H1 (cell line): Measurements from ENCODE around the gene RIMBP2. TPM values are rescaled to one million over a fixed set of nuclear protein-coding genes. Genes with fewer than 3 reads are reported as not detected.

ENCODE experiments used
- CTCF ChIA-PET: fragments of 300-600 bp; sonication (Branson Sonifier 250); formaldehyde crosslinking; loops from one replicate; lab custom pipeline; 2021; ENCODE audit not compliant: partially characterized antibody; lab: Charles Lee
- POLR2A ChIA-PET: fragments of 300-600 bp; sonication (Branson Sonifier 250); formaldehyde crosslinking; loops from one replicate; lab custom pipeline; 2021; ENCODE audit warnings: inconsistent platforms; ENCODE audit not compliant: partially characterized antibody; lab: Charles Lee
- DNase-seq, 2 experiments: peaks; one replicate each; pipeline versions ENCODE4 v3.0.0 to v3.0.0-alpha.2; 2010 to 2022; ENCODE audit warnings: low spot score in 2 of 2, low read depth in 1 of 2, mixed read lengths in 1 of 2
- FAIRE-seq: peaks from 2 replicates; lab custom pipeline; 2011; peaks lifted over from hg19 to GRCh38; lab: Jason Lieb, UNC
- H2AFZ ChIP-seq: 2 replicates; pipeline ENCODE4 v1.8.1; 2012; ENCODE audit warnings: low read length, inconsistent platforms
- H2AK5ac ChIP-seq: 2 replicates; pipeline ENCODE4 v1.6.1; 2013; ENCODE audit warnings: low read depth, low read length
- H2BK120ac ChIP-seq: replicated peaks from 2 replicates; pipeline ENCODE3; 2013; ENCODE audit warnings: low read depth, low read length, inconsistent platforms
- H2BK12ac ChIP-seq: 2 replicates; pipeline ENCODE4 v1.6.1; 2013; ENCODE audit warnings: low read depth, low read length
- H2BK15ac ChIP-seq: 2 replicates; pipeline ENCODE4 v1.6.1; 2013; ENCODE audit warnings: low read length
- H2BK20ac ChIP-seq: 2 replicates; pipeline ENCODE4 v1.6.1; 2013; ENCODE audit warnings: low read length
- H2BK5ac ChIP-seq: 2 replicates; pipeline ENCODE4 v1.6.1; 2013; ENCODE audit warnings: low read depth, low read length
- H3K14ac ChIP-seq: 2 replicates; pipeline ENCODE4 v1.6.1; 2013; ENCODE audit warnings: inconsistent platforms; ENCODE audit not compliant: insufficient read length
- H3K18ac ChIP-seq: 2 replicates; pipeline ENCODE4 v1.6.1; 2013; ENCODE audit warnings: low read length; ENCODE audit errors: extremely low read depth
- H3K23ac ChIP-seq: 2 replicates; pipeline ENCODE4 v1.6.1; 2013; ENCODE audit warnings: inconsistent platforms; ENCODE audit not compliant: insufficient read length
- H3K23me2 ChIP-seq: 2 replicates; pipeline ENCODE4 v1.6.1; 2013; ENCODE audit warnings: low read depth, low read length
- H3K27ac ChIP-seq: 2 replicates; pipeline ENCODE4 v1.6.1; 2011; ENCODE audit warnings: low read depth, low read length, inconsistent platforms
- H3K27me3 ChIP-seq, 4 experiments: replicated peaks in 1 of 4; 1 replicate in 1 of 4; 2 replicates in 3 of 4; pipeline versions ENCODE4 v1.6.1 to v1.8.1; 2011 to 2013; ENCODE audit warnings: low read length in 3 of 4, mild to moderate bottlenecking in 3 of 4, inconsistent platforms in 2 of 4, mixed read lengths in 2 of 4, moderate library complexity in 1 of 4; ENCODE audit not compliant: control insufficient read depth in 3 of 4, insufficient read depth in 3 of 4; ENCODE audit errors: extremely low read depth in 1 of 4
- H3K36me3 ChIP-seq, 4 experiments: 2 replicates each; pipeline versions ENCODE4 v1.6.1 to v1.8.1; 2011 to 2013; ENCODE audit warnings: mild to moderate bottlenecking in 4 of 4, low read length in 3 of 4, moderate library complexity in 2 of 4, control low read depth in 1 of 4, inconsistent platforms in 1 of 4; ENCODE audit not compliant: insufficient read depth in 4 of 4, control insufficient read depth in 2 of 4
- H3K4ac ChIP-seq: replicated peaks from 2 replicates; pipeline ENCODE3; 2013; ENCODE audit warnings: low read length, low read depth, mixed read lengths, inconsistent platforms; ENCODE audit not compliant: insufficient read length
- H3K4me1 ChIP-seq, 4 experiments: replicated peaks in 1 of 4; 1 replicate in 1 of 4; 2 replicates in 3 of 4; pipeline versions ENCODE4 v1.6.1 to v1.8.1; 2011 to 2013; ENCODE audit warnings: low read length in 3 of 4, inconsistent platforms in 2 of 4, mixed read lengths in 1 of 4; ENCODE audit not compliant: insufficient read depth in 4 of 4, control insufficient read depth in 3 of 4
- H3K4me2 ChIP-seq, 2 experiments: 2 replicates each; pipeline versions ENCODE4 v1.6.1 to v1.8.1; 2011 to 2013; ENCODE audit warnings: low read depth in 2 of 2, low read length in 2 of 2, control low read depth in 1 of 2, inconsistent platforms in 1 of 2, mild to moderate bottlenecking in 1 of 2; ENCODE audit not compliant: insufficient read depth in 1 of 2
- H3K4me3 ChIP-seq, 4 experiments: fragments of 200-600, 300-600 bp in 1 of 4; sonication (generic), shearing (Covaris generic), sonication (Bioruptor Twin) in 1 of 4; 2 replicates each; pipeline versions ENCODE4 v1.5.1 to v1.8.1; 2011 to 2016; ENCODE audit warnings: low read length in 4 of 4, low read depth in 3 of 4, control low read depth in 2 of 4, inconsistent platforms in 2 of 4, mild to moderate bottlenecking in 2 of 4, mixed read lengths in 1 of 4, moderate library complexity in 1 of 4; ENCODE audit not compliant: insufficient read depth in 2 of 4; ENCODE audit errors: extremely low read depth in 1 of 4
- H3K56ac ChIP-seq: replicated peaks from 2 replicates; pipeline ENCODE3; 2013; ENCODE audit warnings: low read depth, mild to moderate bottlenecking, mixed read lengths, low read length, inconsistent platforms; ENCODE audit not compliant: insufficient read length
- H3K79me1 ChIP-seq: 2 replicates; pipeline ENCODE4 v1.6.1; 2013; ENCODE audit warnings: low read depth, low read length, control low read depth
- H3K79me2 ChIP-seq, 2 experiments: 2 replicates each; pipeline versions ENCODE4 v1.6.1 to v1.8.1; 2012 to 2013; ENCODE audit warnings: low read length in 2 of 2, mild to moderate bottlenecking in 2 of 2, inconsistent platforms in 1 of 2; ENCODE audit not compliant: insufficient read depth in 2 of 2, control insufficient read depth in 1 of 2
- H3K9ac ChIP-seq, 4 experiments: replicated peaks in 1 of 4; 1 replicate in 1 of 4; 2 replicates in 3 of 4; pipeline versions ENCODE4 v1.6.1 to v1.8.1; 2011 to 2013; ENCODE audit warnings: low read depth in 3 of 4, low read length in 3 of 4, control low read depth in 2 of 4, mild to moderate bottlenecking in 2 of 4, moderate library complexity in 2 of 4, inconsistent platforms in 1 of 4; ENCODE audit errors: extremely low read depth in 1 of 4
- H3K9me3 ChIP-seq, 2 experiments: 2 replicates each; pipeline versions ENCODE4 v1.6.1 to v1.8.1; 2012 to 2013; ENCODE audit warnings: mild to moderate bottlenecking in 2 of 2, moderate library complexity in 2 of 2, control low read depth in 1 of 2, inconsistent platforms in 1 of 2, low read depth in 1 of 2, low read length in 1 of 2, mixed read lengths in 1 of 2; ENCODE audit not compliant: insufficient read depth in 2 of 2
- H4K20me1 ChIP-seq, 2 experiments: replicated peaks in 1 of 2; 2 replicates each; pipeline versions ENCODE3 to v1.8.1; 2011 to 2013; ENCODE audit warnings: inconsistent platforms in 2 of 2, low read length in 2 of 2, mild to moderate bottlenecking in 1 of 2; ENCODE audit not compliant: insufficient read depth in 2 of 2, control insufficient read depth in 1 of 2
- H4K5ac ChIP-seq: 2 replicates; pipeline ENCODE4 v1.6.1; 2013; ENCODE audit warnings: low read length, low read depth, mixed read lengths, inconsistent platforms; ENCODE audit not compliant: insufficient read length
- H4K8ac ChIP-seq: 2 replicates; pipeline ENCODE4 v1.8.0; 2013; ENCODE audit warnings: mild to moderate bottlenecking, moderate library complexity, low read length, inconsistent platforms; ENCODE audit not compliant: insufficient read depth; ENCODE audit errors: extremely low read depth
- H4K91ac ChIP-seq: replicated peaks from 2 replicates; pipeline ENCODE3; 2013; ENCODE audit warnings: low read length, mixed read lengths, inconsistent platforms; ENCODE audit not compliant: insufficient read length
- BCL11A ChIP-seq, 2 experiments: IDR thresholded peaks; one replicate each; pipeline ENCODE4 v1.6.1; 2011; ENCODE audit warnings: low read depth in 2 of 2, low read length in 2 of 2, mild to moderate bottlenecking in 2 of 2
- CBX5 ChIP-seq: fragments of 300-800, 300-1000 bp; sonication (generic); IDR thresholded peaks from 2 replicates; pipeline ENCODE4 v1.7.1; 2016; ENCODE audit warnings: antibody characterized with exemption, low read length, low read depth
- CHD1 ChIP-seq: IDR thresholded peaks from 2 replicates; pipeline ENCODE4 v1.6.1; 2012; ENCODE audit warnings: low read depth, low read length, improper control_type of control experiment
- JUN ChIP-seq: IDR thresholded peaks from 2 replicates; pipeline ENCODE4 v1.6.1; 2011; ENCODE audit warnings: low read depth, mild to moderate bottlenecking, improper control_type of control experiment, low read length
- KDM5A ChIP-seq: fragments of 200-600 bp; IDR thresholded peaks from 2 replicates; pipeline ENCODE4 v1.7.1; 2012; ENCODE audit warnings: mild to moderate bottlenecking, low read length, inconsistent platforms, mixed read lengths
- MAFK ChIP-seq: IDR thresholded peaks from 2 replicates; pipeline ENCODE4 v1.6.1; 2012; ENCODE audit warnings: low read depth, mild to moderate bottlenecking, improper control_type of control experiment, low read length
- POLR2A ChIP-seq, 2 experiments: IDR thresholded peaks; 1 replicate in 1 of 2; 2 replicates in 1 of 2; pipeline ENCODE4 v1.6.1; 2011; ENCODE audit warnings: low read depth in 2 of 2, low read length in 2 of 2, mild to moderate bottlenecking in 2 of 2; ENCODE audit errors: control extremely low read depth in 1 of 2
- SP4 ChIP-seq: IDR thresholded peaks from 2 replicates; pipeline ENCODE4 v1.6.1; 2012; ENCODE audit warnings: low read length, inconsistent platforms
- SUZ12 ChIP-seq: fragments of 200-600 bp; sonication (generic); IDR thresholded peaks from 2 replicates; pipeline ENCODE4 v1.6.1; 2012; ENCODE audit warnings: mild to moderate bottlenecking, inconsistent platforms, low read length, moderate library complexity, mixed read lengths
- TAF1 ChIP-seq: IDR thresholded peaks from 2 replicates; pipeline ENCODE4 v1.6.1; 2011; ENCODE audit warnings: mild to moderate bottlenecking, low read depth, low read length
- TEAD4 ChIP-seq: IDR thresholded peaks from 2 replicates; pipeline ENCODE4 v1.6.1; 2012; ENCODE audit warnings: low read depth, low read length, inconsistent platforms, mixed read lengths
- WGBS, 2 experiments: shearing (Covaris generic) in 1 of 2; methylation state at CpG; one replicate each; pipeline versions ENCODE4 v1.1.6 to v1.1.7; 2013 to 2015; ENCODE audit warnings: low lambda C conversion rate in 2 of 2, mixed read lengths in 2 of 2, inconsistent platforms in 1 of 2, low coverage in 1 of 2, missing lambda C conversion rate in 1 of 2; ENCODE audit not compliant: insufficient replicate concordance in 2 of 2, insufficient coverage in 1 of 2, insufficient read length in 1 of 2; ENCODE audit errors: extremely low coverage in 1 of 2, missing lambda C conversion rate in 1 of 2; 5-methylcytosine and 5-hydroxymethylcytosine counted together
- polyA plus RNA-seq, 7 experiments: library from polyadenylated mRNA; depleted of rRNA in 3 of 7; stranded (reverse) in 5 of 7; unstranded in 2 of 7; fragments of >200 nt in 5 of 7; fragments of 200-250 nt in 2 of 7; gene quantifications; 1 replicate in 5 of 7; 2 replicates in 1 of 7; 4 replicates in 1 of 7; pipeline versions ENCODE4 v1.2.1 to v1.2.3, GENCODE V29; 2011 to 2013; ENCODE audit warnings: missing spikeins in 2 of 7, mixed read lengths in 2 of 7
- total RNA-seq: library from RNA; stranded (reverse); fragmentation: NEBNext Ultra II Directional; extraction: Animal tissue kit (Norgen Biotek cat#: 25700); gene quantifications from 2 replicates; pipeline ENCODE4 v1.2.1, GENCODE V29; 2021
- TF ChIP-seq, protein P1 (sequence below): IDR thresholded peaks from 2 replicates; pipeline ENCODE4 v1.6.1; 2012; ENCODE audit warnings: inconsistent platforms

RIMBP2 gene
- total and polyA plus RNA-seq, 2 of the 8 experiments (the other 6 are each of a cell fraction or from before 2014, with no cell fraction given): 0.18 to 0.65 TPM

DNA sequence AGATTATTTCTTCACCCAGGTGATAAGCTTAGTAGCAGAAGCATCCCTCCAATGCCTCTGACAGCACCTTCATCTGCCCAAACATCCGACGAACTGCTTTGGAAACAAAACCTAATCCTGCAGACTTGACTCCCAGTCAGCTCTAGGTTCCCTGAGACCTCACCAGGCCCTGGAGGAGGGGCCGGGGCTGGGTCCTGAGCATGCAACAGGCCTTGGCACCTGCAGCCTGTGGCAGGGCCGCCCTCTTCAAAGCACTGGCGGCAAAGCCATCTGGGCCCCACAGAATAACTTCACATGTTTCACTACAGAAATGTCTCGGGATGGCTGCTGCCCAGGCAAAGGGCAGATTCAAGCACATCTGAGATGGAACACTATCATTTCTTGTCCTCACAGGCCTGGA, 245.1 kb downstream of the RIMBP2 start:
- WGBS, 2 experiments: 92% methylated on average over 6 of the region's 6 CpGs; no CpG with 5 or more reads in 1 of the 2 experiments
- no peak overlapping the region for H4K5ac ChIP-seq
- H3K36me3 ChIP-seq: no peaks in the 10 kb centered on the region
- no peak overlapping the region for H2AK5ac ChIP-seq
- no peak overlapping the region for H2BK12ac ChIP-seq
- POLR2A ChIA-PET: no interaction called here
- H4K20me1 ChIP-seq: no peaks in the 10 kb centered on the region
- no peaks in the 10 kb centered on the region for H3K79me2 ChIP-seq
- H3K9ac ChIP-seq: no peak overlapping the region
- H2BK20ac ChIP-seq: no peak overlapping the region
- no peak overlapping the region for H3K56ac ChIP-seq
- H3K23me2 ChIP-seq: no peaks in the 10 kb centered on the region
- H2BK120ac ChIP-seq: no peak overlapping the region
- H3K9me3 ChIP-seq: no peaks in the 10 kb centered on the region
- H4K8ac ChIP-seq: no peak overlapping the region
- H3K27ac ChIP-seq: no peak overlapping the region
- H3K18ac ChIP-seq: no peak overlapping the region
- no peak overlapping the region for H3K23ac ChIP-seq
- no peaks in the 10 kb centered on the region for H3K79me1 ChIP-seq
- TF ChIP-seq SP4 (no peak), SUZ12 (no peak), BCL11A (IDR thresholded peaks at IDR 0.05; ENCODE audit: low read depth in 2 of 2, low read length in 2 of 2) (no peak), TEAD4 (no peak), KDM5A (no peak), MAFK (no peak), CBX5 (no peak), TAF1 (no peak), CHD1 (no peak), POLR2A (IDR thresholded peaks at IDR 0.05; ENCODE audit: control extremely low read depth in 1 of 2, low read depth in 2 of 2, low read length in 2 of 2) (no peak), JUN (no peak)
- TF ChIP-seq, protein P1, sequence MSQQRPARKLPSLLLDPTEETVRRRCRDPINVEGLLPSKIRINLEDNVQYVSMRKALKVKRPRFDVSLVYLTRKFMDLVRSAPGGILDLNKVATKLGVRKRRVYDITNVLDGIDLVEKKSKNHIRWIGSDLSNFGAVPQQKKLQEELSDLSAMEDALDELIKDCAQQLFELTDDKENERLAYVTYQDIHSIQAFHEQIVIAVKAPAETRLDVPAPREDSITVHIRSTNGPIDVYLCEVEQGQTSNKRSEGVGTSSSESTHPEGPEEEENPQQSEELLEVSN: no peak
- TF ChIP-seq, all 59 proteins: peak for 0
- H2BK5ac ChIP-seq: no peak overlapping the region
- H3K4ac ChIP-seq: no peak overlapping the region
- no peak overlapping the region for H3K14ac ChIP-seq
- FAIRE-seq: no peak
- H2BK15ac ChIP-seq: no peak overlapping the region
- no peak overlapping the region for H3K4me2 ChIP-seq
- no peak overlapping the region for H3K4me3 ChIP-seq
- H2AFZ ChIP-seq: no peak overlapping the region
- no peaks in the 10 kb centered on the region; a peak in 1 of 7 replicates for H3K27me3 ChIP-seq
- H4K91ac ChIP-seq: no peak overlapping the region
- peaks cover 0 to 6% (median 0%) of the 10 kb centered on the region in 4 experiments; a peak in 1 of 7 replicates for H3K4me1 ChIP-seq
- CTCF ChIA-PET: no interaction called here
- no peak for DNase-seq
